Tongue (tissue), 2 donors: ENCODE results near the gene GSE1. TPM values are rescaled to one million over a fixed set of nuclear protein-coding genes. Genes with fewer than 3 reads are reported as not detected.

Source experiments
- DNase-seq: peaks from one replicate; pipeline ENCODE4 v3.0.0-alpha.2; 2015
- total RNA-seq: library from RNA; depleted of rRNA; stranded (reverse); fragments of >200 nt; gene quantifications from one replicate; pipeline ENCODE4 v1.2.3, GENCODE V29; 2014

GSE1 gene
- total RNA-seq, 1 donor from 2014 or later = 82.5 TPM

GRCh38 chr16:85607321-85607765 is 5.8 kb upstream of the GSE1 start:
- peak; percentile 87 for DNase-seq

GRCh38 chr16:85607796-85608514 is 5.2 kb upstream of the GSE1 start:
- no peak for DNase-seq

GRCh38 chr16:85608515-85608885 is 4.6 kb upstream of the GSE1 start:
- DNase-seq = no peak

- DNase-seq = no peak
Observed at GRCh38 chr16:85608887-85609286, 4.2 kb upstream of the GSE1 start.

DNA sequence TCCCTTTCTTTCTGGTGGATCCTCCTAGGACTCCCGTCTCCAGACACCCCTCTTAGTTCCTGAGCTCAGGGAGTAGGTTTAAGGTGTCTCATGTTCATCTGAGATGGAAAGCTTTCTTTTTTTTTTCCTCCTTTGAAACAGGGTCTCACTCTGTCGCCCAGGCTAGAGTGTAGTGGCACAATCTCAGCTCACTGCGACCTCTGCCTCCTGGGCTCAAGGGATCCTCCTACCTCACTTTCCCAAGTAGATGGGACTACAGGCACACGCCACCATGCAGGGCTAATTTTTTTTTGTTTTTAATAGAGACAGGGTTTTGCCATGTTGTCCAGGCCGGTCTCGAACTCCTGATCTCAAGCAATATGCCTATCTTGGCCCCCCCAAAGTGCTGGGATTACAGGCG is 3.6 kb upstream of the GSE1 start:
- DNase-seq = no peak

GRCh38 chr16:85610059-85610445 is 3.1 kb upstream of the GSE1 start:
- DNase-seq = no peak

DNA sequence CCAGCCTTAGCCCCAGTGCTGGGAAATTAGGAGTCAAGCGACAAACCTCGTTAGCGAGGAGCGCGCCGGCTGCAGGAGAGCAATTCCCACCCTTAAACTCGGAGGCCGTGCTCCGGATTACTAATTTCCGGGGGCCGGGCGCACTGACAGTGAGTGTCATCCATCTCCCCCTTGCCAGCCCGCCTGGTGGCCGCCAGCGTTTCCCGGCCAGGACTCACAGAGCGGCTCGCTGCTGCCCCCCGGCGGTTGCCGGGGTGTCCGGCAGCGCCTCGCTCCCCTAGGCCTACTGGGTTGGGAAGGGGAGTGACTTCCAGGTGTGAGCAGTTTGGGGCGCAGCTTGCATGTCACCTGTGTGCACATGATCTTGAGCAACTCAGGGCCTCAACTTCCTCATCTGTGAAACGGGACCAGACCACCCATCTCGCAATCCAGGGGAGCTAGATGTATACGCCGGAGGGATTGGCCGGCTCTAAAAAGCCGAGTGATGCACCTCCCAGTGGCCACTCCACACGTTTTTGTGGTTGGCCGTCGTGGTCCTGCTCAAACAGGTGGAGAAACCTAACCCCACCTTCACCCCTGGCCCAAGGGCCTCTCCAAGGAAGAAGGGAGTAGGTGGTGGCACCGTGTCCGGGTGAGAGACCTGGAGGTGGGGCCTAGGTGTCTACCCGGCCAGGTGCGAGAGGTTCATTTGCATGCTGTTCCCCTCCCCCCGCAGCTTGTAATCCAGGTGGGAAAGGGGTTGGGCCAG is 2.5 kb upstream of the GSE1 start:
- peak; percentile 91 for DNase-seq

GRCh38 chr16:85611194-85611443 is 2.0 kb upstream of the GSE1 start:
- no peak for DNase-seq

DNA sequence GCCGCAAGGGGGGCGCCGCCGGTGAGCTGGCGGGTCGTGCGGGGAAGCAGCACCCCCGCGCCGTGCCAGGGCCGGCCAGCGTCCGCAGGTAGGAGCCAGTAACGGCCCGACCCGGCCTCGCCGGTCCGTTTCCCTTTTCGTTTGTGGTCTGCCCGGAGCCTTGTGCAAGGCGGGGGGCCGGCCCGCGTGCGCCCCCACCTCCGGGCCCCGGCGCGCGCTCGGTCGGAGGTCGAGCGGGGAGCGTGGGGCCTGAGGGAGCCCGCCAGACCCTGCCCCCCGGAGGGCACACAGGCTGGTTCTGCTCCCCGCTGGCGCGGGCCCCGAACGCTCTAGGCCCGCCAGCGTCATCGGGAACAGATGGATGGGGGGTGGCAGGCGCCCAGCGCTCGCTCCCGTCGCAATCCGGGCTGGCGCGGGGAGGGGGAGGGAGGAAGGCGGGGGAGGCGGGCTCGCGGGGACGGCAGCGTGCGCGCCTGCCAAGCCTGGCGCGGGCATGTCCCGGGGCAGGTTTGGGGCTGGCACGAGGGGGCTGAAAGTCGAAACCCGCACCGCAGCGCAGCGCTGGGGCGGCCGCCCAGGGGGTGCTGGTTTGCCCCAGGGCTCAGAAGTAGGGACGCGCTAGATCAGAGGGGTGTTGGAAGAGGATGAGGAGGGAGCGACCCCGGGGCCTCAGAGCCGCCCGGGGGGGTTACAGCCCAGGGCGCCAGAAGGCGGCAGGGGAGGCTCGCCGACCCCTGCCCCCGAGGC is 1.5 kb upstream of the GSE1 start:
- peak; percentile 93 for DNase-seq

DNA sequence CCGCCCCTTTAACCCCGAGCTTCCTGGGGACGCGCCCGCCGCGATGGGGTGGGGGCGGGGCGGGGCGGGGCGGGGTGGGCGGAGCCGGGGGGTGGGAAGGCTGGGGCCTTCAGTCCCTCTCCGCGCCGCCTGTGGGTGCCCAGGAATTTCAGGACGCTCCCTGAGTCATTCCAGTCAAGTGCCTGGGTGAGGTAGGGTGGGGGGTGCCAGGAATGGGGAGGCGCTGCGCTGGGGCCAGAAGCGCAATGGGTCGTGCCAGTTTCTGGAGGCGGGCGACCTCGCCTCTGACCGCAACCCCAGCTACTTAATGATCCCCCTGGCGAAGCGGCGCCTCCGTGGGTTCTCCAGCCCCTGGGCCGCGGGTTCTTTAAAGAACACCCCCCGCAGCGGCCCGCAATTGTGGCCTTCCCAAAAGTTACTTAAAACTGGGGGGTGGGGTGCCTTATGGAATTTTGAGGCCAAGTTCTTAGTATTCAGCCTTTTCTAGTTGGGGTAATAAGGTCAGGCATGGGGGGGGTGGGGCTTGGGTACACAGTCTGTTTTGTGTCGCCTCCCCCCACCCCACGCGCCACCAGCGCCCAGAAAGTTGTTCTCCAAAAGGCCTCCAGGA is 826 bp upstream of the GSE1 start:
- peak; percentile 60 for DNase-seq

DNA sequence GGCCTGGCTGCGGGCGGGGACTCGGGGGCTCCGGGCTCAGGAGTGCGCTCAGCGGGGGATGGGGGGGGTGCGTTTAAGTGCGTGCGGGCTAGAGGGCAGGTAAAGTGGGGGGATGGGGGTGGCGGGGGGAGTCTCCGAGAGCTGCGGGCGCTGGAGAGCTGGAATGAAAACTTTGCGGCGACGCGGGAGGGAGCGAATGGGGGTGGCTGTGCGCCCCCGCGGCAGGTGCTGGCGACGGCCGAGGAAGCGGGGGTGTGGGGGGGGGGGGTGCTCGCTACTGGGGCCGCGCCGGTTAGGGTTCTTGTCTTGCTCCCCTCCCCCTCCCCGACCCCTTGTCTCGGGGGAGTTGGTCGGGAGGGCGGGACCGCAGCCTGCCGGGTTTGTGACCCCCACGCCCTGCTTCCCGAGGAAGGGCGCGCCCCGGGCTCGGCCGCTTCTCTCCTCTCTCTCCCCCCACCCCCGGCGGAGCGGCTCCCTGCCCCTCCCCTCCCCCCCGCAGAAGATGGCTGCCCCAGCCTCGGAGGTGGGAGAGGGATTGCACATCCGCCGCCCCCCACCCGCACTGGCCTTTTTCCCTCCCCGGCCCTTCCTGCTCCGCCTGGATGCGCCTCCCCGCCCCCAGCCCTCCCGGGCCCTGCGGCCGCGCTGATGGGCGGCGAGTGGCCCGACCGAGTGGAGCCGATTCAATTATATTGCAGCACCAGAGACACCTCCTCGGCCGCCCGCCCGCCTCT is 649 bp downstream of the GSE1 start:
- peak; percentile 64 for DNase-seq

GRCh38 chr16:85614338-85615013 is 1.4 kb downstream of the GSE1 start:
- DNase-seq = no peak

DNA sequence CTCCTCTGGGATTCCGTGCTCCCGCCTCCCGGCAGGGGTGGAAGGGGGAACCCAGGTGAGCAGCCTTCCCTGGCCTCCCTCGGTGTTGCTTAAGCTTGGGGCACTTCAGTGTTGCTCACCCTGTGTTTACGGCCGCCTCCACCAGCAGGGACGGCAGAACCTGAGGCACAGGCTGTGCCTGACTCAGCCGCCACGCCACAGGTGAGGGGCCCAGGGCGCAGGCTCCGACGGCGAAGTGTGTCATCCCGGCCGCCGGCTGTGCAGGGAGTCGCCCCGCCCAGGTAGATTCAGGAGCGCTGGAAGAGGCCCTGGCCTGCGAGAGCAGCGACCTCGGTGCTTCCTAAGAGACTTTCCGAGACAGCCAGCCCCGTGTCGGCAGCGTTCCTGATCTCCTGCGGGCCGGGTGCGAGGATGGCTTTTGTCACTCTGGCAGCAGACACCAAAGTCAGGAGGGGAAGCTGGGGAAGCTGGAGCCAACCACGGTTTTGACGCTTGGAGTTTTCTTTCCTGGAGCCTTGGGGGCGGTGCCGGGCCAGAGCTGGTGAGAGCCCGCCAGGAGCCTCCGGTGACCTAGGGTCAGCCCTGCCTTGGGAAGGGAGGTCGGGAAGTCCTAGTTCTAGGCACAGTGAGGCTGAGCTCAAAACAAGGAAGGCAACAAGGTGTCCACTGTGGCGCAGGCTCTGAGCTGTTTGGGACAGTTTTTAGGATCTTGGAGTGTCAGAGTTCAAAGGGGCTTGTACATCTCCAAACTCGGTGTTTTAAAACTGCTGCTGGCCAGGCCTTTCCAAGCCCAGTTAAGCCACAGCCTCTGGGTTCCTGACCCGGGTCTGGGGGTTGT is 2.1 kb downstream of the GSE1 start:
- peak; percentile 55 for DNase-seq

GRCh38 chr16:85615852-85616606 is 2.9 kb downstream of the GSE1 start:
- peak; percentile 82 for DNase-seq

- DNase-seq = no peak
Observed at GRCh38 chr16:85616607-85617321, 3.6 kb downstream of the GSE1 start.

DNA sequence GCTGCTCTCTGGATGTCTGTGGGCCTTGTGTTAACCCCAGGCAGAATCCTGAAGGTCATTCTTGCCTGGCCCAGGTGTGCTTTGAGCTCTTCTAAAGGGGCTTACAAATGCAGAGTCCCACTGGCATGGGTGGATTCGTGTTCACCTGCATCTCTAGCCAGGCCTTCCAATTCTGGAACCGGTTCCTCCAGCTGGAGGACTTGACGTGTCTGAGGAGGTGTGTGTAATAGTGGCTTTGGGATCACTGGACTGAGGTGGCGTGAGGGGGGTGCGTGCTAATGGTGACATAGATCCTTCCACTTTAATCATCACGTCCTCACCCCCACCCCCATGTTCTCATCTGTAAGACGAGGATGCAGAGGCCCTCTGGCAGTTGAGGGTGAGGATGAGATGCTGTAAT is 4.8 kb downstream of the GSE1 start:
- DNase-seq = no peak

DNA sequence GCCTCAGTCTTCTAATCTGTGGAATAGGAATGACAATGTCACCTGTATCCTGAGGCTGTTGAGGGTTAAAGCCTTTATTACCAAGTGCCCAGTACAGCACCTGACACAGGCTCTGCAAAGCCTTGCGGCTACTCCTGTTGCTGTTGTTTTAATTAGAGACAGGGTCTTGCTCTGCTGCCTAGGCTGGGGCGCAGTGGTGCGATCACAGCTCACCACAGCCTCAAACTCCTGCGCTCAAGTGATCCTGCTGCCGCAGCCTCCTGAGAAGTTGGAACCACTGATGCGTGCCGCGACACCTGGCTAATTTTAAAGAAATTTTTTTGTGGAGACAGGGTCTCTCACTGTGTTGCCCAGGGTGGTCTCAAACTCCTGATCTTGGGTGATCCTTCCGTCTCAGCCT is 5.4 kb downstream of the GSE1 start:
- no peak for DNase-seq

GRCh38 chr16:85619101-85619891 is 6.2 kb downstream of the GSE1 start:
- DNase-seq = no peak
